ENCODE results near the gene LIN37.

DNA sequence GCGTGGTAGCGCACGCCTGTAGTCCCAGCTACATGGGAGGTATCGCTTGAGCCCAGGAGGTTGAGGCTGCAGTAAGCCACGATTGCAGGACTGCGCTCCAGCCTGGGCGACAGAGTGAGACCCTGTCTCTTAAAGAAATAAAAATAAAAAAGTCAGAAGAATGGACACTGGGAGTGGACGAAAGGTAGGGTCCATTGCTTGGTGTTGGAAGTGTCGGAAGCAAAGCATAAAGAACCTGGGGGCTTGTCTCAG, 26.6 kb downstream of the LIN37 start:
- TF ChIP-seq, protein P1, sequence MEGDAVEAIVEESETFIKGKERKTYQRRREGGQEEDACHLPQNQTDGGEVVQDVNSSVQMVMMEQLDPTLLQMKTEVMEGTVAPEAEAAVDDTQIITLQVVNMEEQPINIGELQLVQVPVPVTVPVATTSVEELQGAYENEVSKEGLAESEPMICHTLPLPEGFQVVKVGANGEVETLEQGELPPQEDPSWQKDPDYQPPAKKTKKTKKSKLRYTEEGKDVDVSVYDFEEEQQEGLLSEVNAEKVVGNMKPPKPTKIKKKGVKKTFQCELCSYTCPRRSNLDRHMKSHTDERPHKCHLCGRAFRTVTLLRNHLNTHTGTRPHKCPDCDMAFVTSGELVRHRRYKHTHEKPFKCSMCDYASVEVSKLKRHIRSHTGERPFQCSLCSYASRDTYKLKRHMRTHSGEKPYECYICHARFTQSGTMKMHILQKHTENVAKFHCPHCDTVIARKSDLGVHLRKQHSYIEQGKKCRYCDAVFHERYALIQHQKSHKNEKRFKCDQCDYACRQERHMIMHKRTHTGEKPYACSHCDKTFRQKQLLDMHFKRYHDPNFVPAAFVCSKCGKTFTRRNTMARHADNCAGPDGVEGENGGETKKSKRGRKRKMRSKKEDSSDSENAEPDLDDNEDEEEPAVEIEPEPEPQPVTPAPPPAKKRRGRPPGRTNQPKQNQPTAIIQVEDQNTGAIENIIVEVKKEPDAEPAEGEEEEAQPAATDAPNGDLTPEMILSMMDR (optimal IDR thresholded peaks at IDR 0.05 in 1 of 3, IDR thresholded peaks at IDR 0.05 in 1 of 3, conservative IDR thresholded peaks at IDR 0.05 in 1 of 3; ENCODE audit: extremely low read depth in 1 of 3, insufficient read depth in 2 of 3, low read length in 3 of 3) = no peak
- TF ChIP-seq EZH2 (IDR thresholded peaks at IDR 0.05; ENCODE audit: low read length) = no peak
